ENCODE results near the gene CHST2. TPM values are rescaled to one million over a fixed set of nuclear protein-coding genes. Genes with fewer than 3 reads are reported as not detected.

Gene CHST2
- total RNA-seq, 1 donor from 2014 or later = 12.3 TPM

DNA sequence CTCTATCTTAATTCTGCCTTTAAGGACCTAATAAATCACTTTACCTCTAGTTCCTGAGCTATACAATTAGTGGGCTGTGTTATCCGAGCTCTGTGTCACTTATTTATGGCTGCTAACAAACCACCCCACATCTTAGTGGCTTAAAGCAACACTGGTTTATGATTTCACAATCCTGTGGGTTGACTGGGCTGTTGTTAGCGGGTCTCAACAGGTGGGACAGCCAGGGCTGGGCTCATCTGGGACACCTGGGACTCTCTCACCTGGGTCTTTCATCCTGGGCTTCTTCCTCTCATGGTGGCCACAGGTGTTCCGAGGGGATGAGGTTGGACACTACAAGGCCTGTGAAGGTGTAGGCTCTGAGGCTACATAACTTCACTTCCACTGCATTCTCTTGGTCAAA is 35.8 kb upstream of the CHST2 start:
- Mint-ChIP-seq H3K27me3 (no peaks in the 10 kb centered on the region), H3K4me3 (no peak overlapping the region), H3K36me3 (ENCODE audit: low read depth) (no peaks in the 10 kb centered on the region), H3K27ac (peak overlapping the region; percentile 14), H3K4me1 (peaks cover 31% of the 10 kb centered on the region), H3K9me3 (no peaks in the 10 kb centered on the region)
- intact Hi-C loops (cut with micrococcal nuclease) = loop anchor here (5.0 kb wide), 1 partner anchor 99 kb away; no protein-coding TSS in a partner anchor
- no peak for TF ChIP-seq CTCF (IDR thresholded peaks at IDR 0.05)
- no peak for DNase-seq
- ChIA-PET CTCF (no interaction called here), POLR2A (interaction anchor here (0.7 kb wide), 2 partner anchors 9 to 888 kb away, joined by 3 to 7 read pairs; partner anchors contain the start of gene DIPK2A)
- ATAC-seq (ENCODE audit: low read depth) = no peak

DNA sequence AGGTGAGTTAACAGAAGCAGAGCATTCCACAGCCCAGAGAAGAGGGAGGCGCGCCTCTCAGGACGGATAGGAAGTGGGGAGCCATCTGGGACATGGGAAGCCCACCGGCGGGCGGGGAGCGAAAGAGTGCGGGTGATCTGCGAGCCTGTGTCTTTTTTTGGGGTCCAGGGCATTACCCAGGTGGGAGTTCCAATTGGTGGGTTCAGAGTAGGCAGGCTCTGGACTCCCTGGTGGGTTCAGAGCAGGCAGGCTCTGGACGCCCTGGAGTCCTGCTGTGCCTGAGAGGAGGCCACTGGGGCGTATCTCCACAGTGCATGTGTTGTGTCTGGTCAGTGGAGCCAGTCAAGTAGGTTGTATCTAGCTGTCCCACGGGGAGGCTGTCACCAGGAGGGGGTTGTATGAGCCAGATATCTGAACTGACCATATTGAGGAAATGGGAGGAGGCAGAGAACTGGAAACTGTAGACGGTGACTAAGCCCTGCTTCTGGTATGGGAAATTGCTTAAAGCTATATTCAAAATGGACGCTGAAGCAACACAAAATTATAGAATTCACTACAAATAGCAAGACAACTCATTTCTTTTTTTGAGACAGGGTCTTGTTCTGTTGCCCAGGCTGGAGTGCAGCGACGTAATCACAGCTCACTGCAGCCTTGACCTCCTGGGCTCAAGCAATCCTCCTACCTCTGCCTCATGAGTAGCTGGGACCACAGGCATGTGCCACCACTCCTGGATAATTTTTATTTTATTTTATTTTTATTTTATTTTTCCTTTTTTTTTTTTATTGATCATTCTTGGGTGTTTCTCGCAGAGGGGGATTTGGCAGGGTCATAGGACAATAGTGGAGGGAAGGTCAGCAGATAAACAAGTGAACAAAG is 34.5 kb upstream of the CHST2 start:
- Mint-ChIP-seq H3K36me3 (ENCODE audit: low read depth) (no peaks in the 10 kb centered on the region), H3K4me3 (no peak overlapping the region), H3K27me3 (no peaks in the 10 kb centered on the region), H3K9me3 (no peaks in the 10 kb centered on the region), H3K4me1 (peaks cover 31% of the 10 kb centered on the region), H3K27ac (peak overlapping the region; percentile 14)
- ChIA-PET CTCF (interaction anchor here (1.1 kb wide), 1 partner anchor 79 kb away, joined by 3 read pairs; no protein-coding TSS in a partner anchor), POLR2A (interaction anchor here (0.6 to 0.7 kb wide), 3 partner anchors 33 to 1643 kb away, joined by 3 to 7 read pairs (median 3); no protein-coding TSS in a partner anchor)
- intact Hi-C loops (cut with micrococcal nuclease) = loop anchor here (5.0 kb wide), 1 partner anchor 97 kb away; no protein-coding TSS in a partner anchor
- ATAC-seq (ENCODE audit: low read depth) (peak; percentile 53), DNase-seq (peak; percentile 19)
- no peak for TF ChIP-seq CTCF (IDR thresholded peaks at IDR 0.05)

- Mint-ChIP-seq H3K27me3 (no peaks in the 10 kb centered on the region), H3K4me3 (no peak overlapping the region), H3K9me3 (no peaks in the 10 kb centered on the region), H3K36me3 (ENCODE audit: low read depth) (no peaks in the 10 kb centered on the region), H3K4me1 (peaks cover 10% of the 10 kb centered on the region), H3K27ac (no peak overlapping the region)
- ChIA-PET CTCF (no interaction called here), POLR2A (no interaction called here)
- intact Hi-C loops (cut with micrococcal nuclease) = no loop called here
- TF ChIP-seq CTCF (IDR thresholded peaks at IDR 0.05) = no peak
- ATAC-seq (ENCODE audit: low read depth) (no peak), DNase-seq (no peak)
These were observed 30.7 kb upstream of the CHST2 start for GRCh38 chr3:143088835-143089234.

DNA sequence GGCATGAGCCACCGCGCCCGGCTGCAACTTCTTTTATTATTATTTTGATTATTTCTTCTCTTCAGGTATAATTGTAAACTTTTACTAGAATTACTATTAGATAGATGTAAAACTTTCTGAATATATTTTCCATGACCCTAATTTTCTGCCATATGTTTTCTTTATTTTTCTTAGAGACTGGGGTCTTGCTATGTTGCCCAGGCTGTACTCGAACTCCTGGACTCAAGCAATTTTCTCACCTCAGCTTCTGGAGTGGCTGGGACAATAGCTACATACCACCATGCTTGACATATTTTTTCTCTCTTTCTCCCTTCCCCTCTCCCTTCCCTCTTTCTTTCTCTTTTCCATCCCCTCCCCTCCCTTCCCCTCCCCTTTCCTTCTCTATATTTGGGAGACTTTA is 29.6 kb upstream of the CHST2 start:
- ATAC-seq (ENCODE audit: low read depth) = no peak
- DNase-seq = no peak
- ChIA-PET CTCF (no interaction called here), POLR2A (no interaction called here)
- no peak for TF ChIP-seq CTCF (IDR thresholded peaks at IDR 0.05)
- no peaks in the 10 kb centered on the region for H3K9me3 Mint-ChIP-seq
- peaks cover 4% of the 10 kb centered on the region for H3K4me1 Mint-ChIP-seq
- intact Hi-C loops (cut with micrococcal nuclease) = no loop called here
- no peak overlapping the region for H3K27ac Mint-ChIP-seq
- no peaks in the 10 kb centered on the region for H3K27me3 Mint-ChIP-seq
- no peak overlapping the region for H3K4me3 Mint-ChIP-seq
- H3K36me3 Mint-ChIP-seq (ENCODE audit: low read depth) = no peaks in the 10 kb centered on the region

DNA sequence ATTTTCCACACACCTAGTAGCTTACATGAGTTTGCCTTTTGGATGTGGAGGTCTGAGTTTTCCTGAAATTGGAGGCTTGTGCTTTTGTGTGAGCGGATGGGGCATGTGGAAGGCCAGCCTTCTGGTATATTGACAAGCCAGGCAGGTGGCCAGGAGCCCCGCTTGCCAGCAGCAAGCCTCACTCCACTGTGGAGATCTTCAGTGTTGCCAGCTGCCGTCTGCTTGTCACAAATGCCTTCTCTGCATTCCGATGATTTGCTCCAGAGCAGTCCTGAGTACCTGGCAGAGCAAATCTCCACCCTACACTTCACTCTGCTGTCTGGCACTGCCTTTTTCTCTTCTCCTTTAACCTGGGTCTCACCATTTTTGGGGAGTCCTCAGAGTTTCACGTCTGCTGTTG is 29.1 kb upstream of the CHST2 start:
- CTCF ChIA-PET = no interaction called here
- DNase-seq (no peak), ATAC-seq (ENCODE audit: low read depth) (no peak)
- Mint-ChIP-seq H3K9me3 (no peaks in the 10 kb centered on the region), H3K27me3 (no peaks in the 10 kb centered on the region), H3K4me1 (no peaks in the 10 kb centered on the region), H3K4me3 (no peak overlapping the region), H3K36me3 (ENCODE audit: low read depth) (no peaks in the 10 kb centered on the region), H3K27ac (no peak overlapping the region)
- intact Hi-C loops (cut with micrococcal nuclease) = no loop called here
- POLR2A ChIA-PET = no interaction called here
- no peak for TF ChIP-seq CTCF (IDR thresholded peaks at IDR 0.05)

Data from activated B cell treated with CpG ODN at 0.5 μM for 24 hours (primary cell).